Endothelial cell (in vitro differentiated cells): Measurements from ENCODE around the gene HSPH1. TPM values are rescaled to one million over a fixed set of nuclear protein-coding genes. Genes with fewer than 3 reads are reported as not detected.
A peak's percentile ranks its signal among the peaks of the same experiment; 100 is the strongest.
"Not testable (repeated sequence)": the region's sequence is repeated elsewhere in the genome, so short reads cannot be mapped to it uniquely, and the experiment has no call there.

Experiments
- DNase-seq: peaks from one replicate; pipeline ENCODE4 v3.0.0; 2021; ENCODE audit warnings: low spot score
- H3K27ac Mint-ChIP-seq: one replicate; pipeline ENCODE4 v1.8.0; 2021; ENCODE audit warnings: mixed read lengths, inconsistent platforms; ENCODE audit not compliant: unreplicated experiment
- H3K27me3 Mint-ChIP-seq: one replicate; pipeline ENCODE4 v1.8.0; 2021; ENCODE audit warnings: mild to moderate bottlenecking, moderate library complexity, mixed read lengths, inconsistent platforms; ENCODE audit not compliant: unreplicated experiment
- H3K36me3 Mint-ChIP-seq: one replicate; pipeline ENCODE4 v1.8.0; 2021; ENCODE audit warnings: mild to moderate bottlenecking, low read depth, mixed read lengths, inconsistent platforms; ENCODE audit not compliant: unreplicated experiment
- H3K4me1 Mint-ChIP-seq: one replicate; pipeline ENCODE4 v1.8.0; 2021; ENCODE audit warnings: mild to moderate bottlenecking, mixed read lengths, inconsistent platforms; ENCODE audit not compliant: unreplicated experiment
- H3K4me3 Mint-ChIP-seq: one replicate; pipeline ENCODE4 v1.8.0; 2021; ENCODE audit warnings: mild to moderate bottlenecking, mixed read lengths, inconsistent platforms; ENCODE audit not compliant: unreplicated experiment
- H3K9me3 Mint-ChIP-seq: one replicate; pipeline ENCODE4 v1.8.0; 2021; ENCODE audit warnings: mixed read lengths, inconsistent platforms; ENCODE audit not compliant: unreplicated experiment
- CTCF ChIP-seq: fragments of 200-600 bp; sonication (generic); IDR thresholded peaks from one replicate; pipeline ENCODE4 v1.5.0; 2021; ENCODE audit warnings: antibody characterized with exemption; ENCODE audit not compliant: unreplicated experiment
- total RNA-seq: library from RNA; stranded (reverse); fragmentation: NEBNext Ultra II Directional; extraction: Animal tissue kit (Norgen Biotek cat#: 25700); gene quantifications from one replicate; pipeline ENCODE4 v1.2.1, GENCODE V29; 2021; ENCODE audit not compliant: unreplicated experiment

HSPH1 gene
- total RNA-seq, 1 donor from 2014 or later, result 43.9 TPM

- Mint-ChIP-seq H3K27me3 (peaks cover 2% of the 10 kb centered on the region), H3K4me3 (no peak overlapping the region), H3K27ac (no peak overlapping the region), H3K4me1 (no peaks in the 10 kb centered on the region), H3K9me3 (no peaks in the 10 kb centered on the region), H3K36me3 (no peaks in the 10 kb centered on the region)
- peak; percentile 22 for TF ChIP-seq CTCF
- DNase-seq, result peak; percentile 15
Measured at GRCh38 chr13:31105020-31105795, 56.5 kb downstream of the HSPH1 start.

- Mint-ChIP-seq H3K36me3 (no peaks in the 10 kb centered on the region), H3K27me3 (peaks cover 4% of the 10 kb centered on the region)
Measured at GRCh38 chr13:31102905-31103304, 58.8 kb downstream of the HSPH1 start.

GRCh38 chr13:31101472-31102170 is 60.1 kb downstream of the HSPH1 start:
- DNase-seq, result no peak
- Mint-ChIP-seq H3K36me3 (no peaks in the 10 kb centered on the region), H3K4me3 (no peak overlapping the region), H3K4me1 (no peaks in the 10 kb centered on the region), H3K27me3 (peaks cover 4% of the 10 kb centered on the region), H3K27ac (no peak overlapping the region), H3K9me3 (no peaks in the 10 kb centered on the region)
- no peak for TF ChIP-seq CTCF

More at GRCh38 chr13:31102905-31103304, 58.8 kb downstream of the HSPH1 start:
- H3K4me1 Mint-ChIP-seq, result no peaks in the 10 kb centered on the region
- H3K4me3 Mint-ChIP-seq, result no peak overlapping the region
- TF ChIP-seq CTCF, result no peak
- no peak overlapping the region for H3K27ac Mint-ChIP-seq
- no peak for DNase-seq
- H3K9me3 Mint-ChIP-seq, result no peaks in the 10 kb centered on the region

GRCh38 chr13:31100721-31101120 is 61.0 kb downstream of the HSPH1 start:
- no peak for DNase-seq
- Mint-ChIP-seq H3K4me1 (no peaks in the 10 kb centered on the region), H3K27me3 (peaks cover 4% of the 10 kb centered on the region), H3K36me3 (no peaks in the 10 kb centered on the region), H3K4me3 (no peak overlapping the region), H3K9me3 (no peaks in the 10 kb centered on the region), H3K27ac (no peak overlapping the region)
- TF ChIP-seq CTCF, result no peak

GRCh38 chr13:31097911-31098434 is 63.7 kb downstream of the HSPH1 start:
- not testable (repeated sequence) for H3K4me3 Mint-ChIP-seq, DNase-seq, H3K4me1 Mint-ChIP-seq, H3K27ac Mint-ChIP-seq, H3K27me3 Mint-ChIP-seq, H3K9me3 Mint-ChIP-seq, H3K36me3 Mint-ChIP-seq
